Stimulated activated CD8-positive, alpha-beta memory T cell treated with anti-CD3 and anti-CD28 coated beads, Interleukin-12 subunit alpha, Interleukin-12 subunit beta, amount 100 ng/mL, for 1 hour (primary cell): ENCODE results near the gene RDH16.
A peak's percentile ranks its signal among the peaks of the same experiment; 100 is the strongest.

Experiments used
- DNase-seq: peaks from one replicate; pipeline ENCODE4 v3.0.0-alpha.2; 2020; ENCODE audit warnings: low read depth

RDH16 gene

GRCh38 chr12:56957229-56958052, at the start of gene RDH16:
RDH16 (minus strand) TSS chr12:56957608; CDS start chr12:56957462, 146 bp downstream.
- no peak for DNase-seq

- no peak for DNase-seq
Measured at GRCh38 chr12:57006809-57007475, 49.5 kb upstream of the RDH16 start.

- DNase-seq: peak; percentile 39
Measured at GRCh38 chr12:57005980-57006808, 48.8 kb upstream of the RDH16 start, which contains the start of gene ZBTB39. ZBTB39 (minus strand) TSS chr12:57006546; CDS start chr12:57004917, 1,629 bp downstream.

- no peak for DNase-seq
Measured at GRCh38 chr12:57004651-57005050, 47.2 kb upstream of the RDH16 start.

- no peak for DNase-seq
Measured at GRCh38 chr12:57003395-57003794, 46.0 kb upstream of the RDH16 start.

- DNase-seq: peak; percentile 54
Measured at GRCh38 chr12:57001448-57001906, 44.1 kb upstream of the RDH16 start.

GRCh38 chr12:57000393-57000792, 43.0 kb upstream of the RDH16 start:
- no peak for DNase-seq

- DNase-seq: no peak
Measured at GRCh38 chr12:56999456-56999855, 42.0 kb upstream of the RDH16 start.

GRCh38 chr12:56998981-56999380, 41.6 kb upstream of the RDH16 start:
- DNase-seq: no peak

- no peak for DNase-seq
Measured at GRCh38 chr12:56998316-56998715, 40.9 kb upstream of the RDH16 start.

GRCh38 chr12:56996793-56997545, 39.6 kb upstream of the RDH16 start:
- DNase-seq: no peak

GRCh38 chr12:56995930-56996496, 38.6 kb upstream of the RDH16 start:
- DNase-seq: no peak

- DNase-seq: no peak
Measured at GRCh38 chr12:56995201-56995929, 38.0 kb upstream of the RDH16 start.

- no peak for DNase-seq
Measured at GRCh38 chr12:56994231-56994746, 36.9 kb upstream of the RDH16 start.

GRCh38 chr12:56993346-56993745, 35.9 kb upstream of the RDH16 start:
- no peak for DNase-seq

- no peak for DNase-seq
Measured at GRCh38 chr12:56991319-56992246, 34.2 kb upstream of the RDH16 start.

GRCh38 chr12:56990648-56991318, 33.4 kb upstream of the RDH16 start:
- DNase-seq: no peak

- DNase-seq: no peak
Measured at GRCh38 chr12:56989861-56990610, 32.6 kb upstream of the RDH16 start.
